GM10248 (cell line): ENCODE results near the gene CDCA4.

Experiments
- CTCF ChIA-PET: fragments of 300-600 bp; sonication (Branson Sonifier 250); formaldehyde crosslinking; extraction: SDS; loops from one replicate; lab custom pipeline; 2021; ENCODE audit warnings: antibody characterized with exemption; lab: Yijun Ruan, JAX
- POLR2A ChIA-PET: fragments of 350-650 bp; sonication (Branson Sonifier 250); formaldehyde crosslinking; extraction: SDS; loops from one replicate; lab custom pipeline; 2020; ENCODE audit warnings: antibody characterized with exemption; lab: Yijun Ruan, JAX
- DNase-seq: peaks from one replicate; pipeline ENCODE4 v3.0.0; 2012; ENCODE audit errors: extremely low spot score
- CTCF ChIP-seq: IDR thresholded peaks from 2 replicates; pipeline ENCODE4 v1.5.1; 2012; ENCODE audit warnings: mild to moderate bottlenecking, low read depth; ENCODE audit errors: extremely low read depth, missing control alignments, control extremely low read depth

The CDCA4 gene

GRCh38 chr14:104978746-104979691, 41.9 kb downstream of the CDCA4 start:
- no peak for TF ChIP-seq CTCF
- CTCF ChIA-PET: interaction anchor here (1.6 kb wide), 1 partner anchor 66 kb away, joined by 11 read pairs; no protein-coding TSS in a partner anchor
- DNase-seq: no peak
- POLR2A ChIA-PET: no interaction called here

DNA sequence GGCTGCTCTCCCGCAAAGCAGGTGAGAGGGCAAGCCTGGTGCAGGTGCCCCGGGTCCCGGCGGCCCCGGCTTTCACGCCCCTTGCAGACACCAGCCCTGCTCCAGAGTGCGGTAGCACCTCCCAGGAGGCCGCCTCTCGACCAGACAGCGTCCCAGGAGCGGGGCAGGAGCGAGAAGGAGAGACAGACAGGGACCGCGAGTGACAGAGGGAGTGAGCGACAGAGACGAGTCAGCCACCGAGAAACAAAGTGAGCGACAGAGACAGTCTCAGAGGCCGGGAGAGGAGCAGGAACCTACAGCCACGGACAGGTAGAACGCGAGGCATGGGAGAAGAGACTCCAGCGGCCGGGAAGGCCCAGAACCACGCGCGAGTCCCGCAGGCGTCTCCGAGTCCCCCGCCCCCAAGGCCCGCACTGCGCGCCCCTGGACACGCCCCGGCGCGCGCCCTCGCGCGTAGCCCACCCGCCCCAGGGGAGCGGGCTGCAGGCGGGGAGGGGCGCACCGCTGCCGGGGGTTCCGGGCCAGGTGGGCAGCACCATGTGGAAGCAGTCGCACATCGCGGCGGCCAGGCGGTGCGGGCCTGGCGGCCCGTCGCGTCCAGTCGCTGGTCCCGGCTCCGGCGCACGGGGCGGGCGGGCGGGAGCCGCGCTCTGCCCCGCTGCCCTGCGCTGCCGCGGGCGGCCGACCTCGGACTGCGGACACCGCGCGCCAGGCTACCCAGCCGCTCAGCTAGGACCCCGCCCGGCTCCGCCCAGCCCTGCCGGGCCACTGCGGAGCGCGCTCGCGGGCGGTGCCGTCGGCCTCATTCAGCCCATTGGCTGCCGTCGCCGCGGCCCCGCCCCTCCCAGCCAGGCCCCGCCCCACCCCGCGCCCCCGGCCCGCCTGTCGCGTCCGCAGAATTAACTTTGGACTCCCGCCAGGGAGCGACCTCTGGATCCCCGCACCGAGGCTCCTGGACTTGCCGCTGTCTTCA, 42.9 kb downstream of the CDCA4 start, which contains the start of gene AHNAK2:
AHNAK2 (minus strand) TSS at position 694 of the 973 bp plus-strand sequence; CDS start at position 557, 137 bp downstream.
- peak; percentile 60 for DNase-seq
- POLR2A ChIA-PET: no interaction called here
- CTCF ChIA-PET: interaction anchor here (1.3 to 6.1 kb wide), 3 partner anchors 64 to 112 kb away, joined by 3 to 177 read pairs (median 11); no protein-coding TSS in a partner anchor
- TF ChIP-seq CTCF: no peak

DNA sequence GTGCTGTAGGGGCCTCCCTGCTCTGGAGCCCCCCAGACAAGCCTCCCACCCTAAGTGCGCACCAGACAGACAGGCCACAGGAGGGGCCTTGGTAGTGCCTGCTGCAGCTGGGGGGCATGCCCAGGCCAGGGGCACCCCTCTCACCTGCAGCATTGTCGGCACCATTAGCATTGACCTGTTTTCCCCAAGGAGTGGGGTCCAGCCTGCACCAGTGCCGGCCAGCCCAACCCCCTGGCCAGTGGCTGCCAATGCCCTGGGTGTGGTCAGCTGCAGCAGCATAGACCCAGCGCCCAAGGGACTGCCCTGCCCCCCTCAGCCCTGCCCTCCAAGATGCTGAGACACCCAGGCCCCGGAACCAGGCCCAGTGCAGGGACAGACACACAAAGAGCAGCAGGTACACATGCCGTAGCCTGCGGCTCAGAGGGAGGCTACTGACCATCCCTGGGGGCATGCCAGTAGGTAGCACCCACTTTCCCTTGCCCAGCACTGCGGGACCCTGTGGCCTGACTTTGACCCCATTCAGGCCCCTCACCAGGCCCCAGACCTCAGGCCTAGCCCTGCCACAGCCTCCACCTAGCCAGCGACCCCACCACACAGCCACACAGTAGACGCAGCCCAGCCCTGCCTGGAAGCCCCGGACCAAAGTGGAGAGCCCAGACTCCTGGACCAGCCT, 43.7 kb downstream of the CDCA4 start:
- TF ChIP-seq CTCF: no peak
- POLR2A ChIA-PET: no interaction called here
- CTCF ChIA-PET: interaction anchor here (0.8 to 6.1 kb wide), 5 partner anchors 22 to 113 kb away, joined by 3 to 177 read pairs (median 6); no protein-coding TSS in a partner anchor
- no peak for DNase-seq

- TF ChIP-seq CTCF: peak; percentile 97
Measured at GRCh38 chr14:104976198-104977007, 44.5 kb downstream of the CDCA4 start.

DNA sequence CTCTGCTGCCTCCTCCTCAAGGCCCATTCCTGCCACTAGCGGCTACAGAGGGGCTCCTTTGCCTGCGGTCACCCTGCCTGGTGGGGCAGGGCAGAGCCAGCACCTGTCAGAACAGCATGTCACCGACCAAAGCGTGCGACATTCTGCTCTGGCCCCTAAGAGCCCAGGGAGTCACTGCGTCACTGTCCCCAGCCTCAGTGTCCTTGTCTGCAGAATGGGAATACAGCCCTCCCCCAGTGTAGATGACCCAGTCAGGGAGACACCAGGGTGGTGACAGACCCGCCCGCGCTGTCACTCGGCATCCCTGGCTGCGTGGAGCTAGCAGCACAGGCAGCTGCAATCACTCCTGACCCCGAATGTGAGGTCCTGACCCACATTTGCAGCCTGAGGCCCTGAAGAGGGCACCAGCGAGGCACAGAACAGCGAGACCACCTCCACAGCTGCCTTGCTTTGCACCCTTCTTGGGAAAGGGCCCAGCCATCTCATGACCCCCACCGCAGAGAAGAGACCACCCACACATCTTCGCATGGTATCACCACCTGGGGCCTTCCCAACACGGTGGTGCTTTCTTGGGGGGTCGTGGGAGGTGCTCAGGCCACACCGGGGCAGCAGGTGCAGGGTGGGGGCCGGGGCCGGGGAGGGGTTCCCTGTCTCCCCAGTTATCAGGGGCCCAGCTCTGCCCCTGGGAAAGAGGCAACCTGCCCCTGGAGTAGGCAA, 45.2 kb downstream of the CDCA4 start:
- TF ChIP-seq CTCF: peak; percentile 55
- CTCF ChIA-PET: interaction anchor here (0.7 to 6.1 kb wide), 21 partner anchors 9 to 429 kb away, joined by 3 to 177 read pairs (median 4); no protein-coding TSS in a partner anchor

More at GRCh38 chr14:104976198-104977007, 44.5 kb downstream of the CDCA4 start:
- ChIA-PET POLR2A (no interaction called here), CTCF (interaction anchor here (0.8 to 6.1 kb wide), 13 partner anchors 8 to 114 kb away, joined by 3 to 177 read pairs (median 6); no protein-coding TSS in a partner anchor)
- DNase-seq: peak; percentile 88

More for the DNA sequence above, 45.2 kb downstream of the CDCA4 start:
- DNase-seq: peak; percentile 55
- POLR2A ChIA-PET: no interaction called here
